ENCODE results near the gene DSCAML1. TPM values are rescaled to one million over a fixed set of nuclear protein-coding genes. Genes with fewer than 3 reads are reported as not detected.
"Not testable (repeated sequence)": the region's sequence is repeated elsewhere in the genome, so short reads cannot be mapped to it uniquely, and the experiment has no call there.

DSCAML1 gene
- total RNA-seq, 1 donor from 2014 or later: 0.16 TPM

GRCh38 chr11:117815262-117815803, 18.3 kb upstream of the DSCAML1 start:
- TF ChIP-seq CTCF (IDR thresholded peaks at IDR 0.05; ENCODE audit: insufficient read depth, low read depth, low read length) (no peak), EZH2 (IDR thresholded peaks at IDR 0.05; ENCODE audit: insufficient read depth, low read length) (no peak)
- Histone ChIP-seq H3K9me3 (ENCODE audit: insufficient read depth, low read depth, low read length) (no peaks in the 10 kb centered on the region), H3K4me3 (ENCODE audit: insufficient read depth, low read depth, low read length) (no peak overlapping the region), H3K9ac (ENCODE audit: low read length) (no peak overlapping the region), H3K36me3 (ENCODE audit: insufficient read depth, low read length) (no peaks in the 10 kb centered on the region), H3K4me1 (ENCODE audit: insufficient read depth, low read length) (peaks cover 23% of the 10 kb centered on the region), H2AFZ (ENCODE audit: low read depth, low read length) (no peak overlapping the region), H3K27me3 (ENCODE audit: insufficient read depth, low read length) (no peaks in the 10 kb centered on the region), H3K27ac (ENCODE audit: low read depth, low read length) (no peak overlapping the region), H4K20me1 (ENCODE audit: insufficient read depth, low read length) (no peaks in the 10 kb centered on the region), H3K4me2 (ENCODE audit: low read length) (no peak overlapping the region), H3K79me2 (ENCODE audit: insufficient read depth, low read length) (no peaks in the 10 kb centered on the region)
- no peak for DNase-seq (ENCODE audit: low read depth)
- no peak overlapping the region for H3K4me3 Mint-ChIP-seq (ENCODE audit: unreplicated experiment)
- peaks cover 28% of the 10 kb centered on the region for H3K27me3 Mint-ChIP-seq (ENCODE audit: low read depth, unreplicated experiment)
- no peaks in the 10 kb centered on the region for H3K36me3 Mint-ChIP-seq (ENCODE audit: low read depth, unreplicated experiment)
- no peak overlapping the region for H3K27ac Mint-ChIP-seq (ENCODE audit: unreplicated experiment)
- FAIRE-seq: no peak
- peaks cover 27% of the 10 kb centered on the region for H3K4me1 Mint-ChIP-seq (ENCODE audit: low read depth, unreplicated experiment)
- no peaks in the 10 kb centered on the region for H3K9me3 Mint-ChIP-seq (ENCODE audit: unreplicated experiment)

- Histone ChIP-seq H3K4me1 (ENCODE audit: insufficient read depth, low read length) (peaks cover 23% of the 10 kb centered on the region), H3K4me3 (ENCODE audit: insufficient read depth, low read depth, low read length) (no peak overlapping the region), H4K20me1 (ENCODE audit: insufficient read depth, low read length) (no peaks in the 10 kb centered on the region), H2AFZ (ENCODE audit: low read depth, low read length) (peak overlapping the region; percentile 18), H3K79me2 (ENCODE audit: insufficient read depth, low read length) (no peaks in the 10 kb centered on the region), H3K36me3 (ENCODE audit: insufficient read depth, low read length) (no peaks in the 10 kb centered on the region), H3K4me2 (ENCODE audit: low read length) (no peak overlapping the region), H3K9ac (ENCODE audit: low read length) (no peak overlapping the region), H3K27me3 (ENCODE audit: insufficient read depth, low read length) (no peaks in the 10 kb centered on the region), H3K27ac (ENCODE audit: low read depth, low read length) (no peak overlapping the region), H3K9me3 (ENCODE audit: insufficient read depth, low read depth, low read length) (no peaks in the 10 kb centered on the region)
- Mint-ChIP-seq H3K27ac (ENCODE audit: unreplicated experiment) (no peak overlapping the region), H3K27me3 (ENCODE audit: low read depth, unreplicated experiment) (peaks cover 28% of the 10 kb centered on the region), H3K36me3 (ENCODE audit: low read depth, unreplicated experiment) (no peaks in the 10 kb centered on the region), H3K4me3 (ENCODE audit: unreplicated experiment) (no peak overlapping the region), H3K4me1 (ENCODE audit: low read depth, unreplicated experiment) (peaks cover 27% of the 10 kb centered on the region), H3K9me3 (ENCODE audit: unreplicated experiment) (no peaks in the 10 kb centered on the region)
- DNase-seq (ENCODE audit: low read depth): peak; percentile 33
- no peak for FAIRE-seq
- TF ChIP-seq EZH2 (IDR thresholded peaks at IDR 0.05; ENCODE audit: insufficient read depth, low read length) (no peak), CTCF (IDR thresholded peaks at IDR 0.05; ENCODE audit: insufficient read depth, low read depth, low read length) (no peak)
Observed at GRCh38 chr11:117814766-117815261, 17.8 kb upstream of the DSCAML1 start.

GRCh38 chr11:117814204-117814765, 17.3 kb upstream of the DSCAML1 start:
- Mint-ChIP-seq H3K4me1 (ENCODE audit: low read depth, unreplicated experiment) (peaks cover 28% of the 10 kb centered on the region), H3K27me3 (ENCODE audit: low read depth, unreplicated experiment) (peaks cover 27% of the 10 kb centered on the region), H3K4me3 (ENCODE audit: unreplicated experiment) (no peak overlapping the region), H3K36me3 (ENCODE audit: low read depth, unreplicated experiment) (no peaks in the 10 kb centered on the region), H3K9me3 (ENCODE audit: unreplicated experiment) (no peaks in the 10 kb centered on the region), H3K27ac (ENCODE audit: unreplicated experiment) (no peak overlapping the region)
- H3K36me3 ChIP-seq (ENCODE audit: insufficient read depth, low read length): no peaks in the 10 kb centered on the region
- H3K27ac ChIP-seq (ENCODE audit: low read depth, low read length): no peak overlapping the region
- FAIRE-seq: no peak
- H3K4me3 ChIP-seq (ENCODE audit: insufficient read depth, low read depth, low read length): no peak overlapping the region
- no peaks in the 10 kb centered on the region for H3K79me2 ChIP-seq (ENCODE audit: insufficient read depth, low read length)
- H3K4me2 ChIP-seq (ENCODE audit: low read length): no peak overlapping the region
- no peaks in the 10 kb centered on the region for H3K9me3 ChIP-seq (ENCODE audit: insufficient read depth, low read depth, low read length)
- H3K27me3 ChIP-seq (ENCODE audit: insufficient read depth, low read length): no peaks in the 10 kb centered on the region
- TF ChIP-seq EZH2 (IDR thresholded peaks at IDR 0.05; ENCODE audit: insufficient read depth, low read length) (no peak), CTCF (IDR thresholded peaks at IDR 0.05; ENCODE audit: insufficient read depth, low read depth, low read length) (no peak)
- H2AFZ ChIP-seq (ENCODE audit: low read depth, low read length): no peak overlapping the region
- peaks cover 23% of the 10 kb centered on the region for H3K4me1 ChIP-seq (ENCODE audit: insufficient read depth, low read length)
- no peak overlapping the region for H3K9ac ChIP-seq (ENCODE audit: low read length)
- no peak for DNase-seq (ENCODE audit: low read depth)
- no peaks in the 10 kb centered on the region for H4K20me1 ChIP-seq (ENCODE audit: insufficient read depth, low read length)

GRCh38 chr11:117810056-117810451, 13.0 kb upstream of the DSCAML1 start:
- not testable (repeated sequence) for H3K4me1 Mint-ChIP-seq (ENCODE audit: low read depth, unreplicated experiment); H3K27ac Mint-ChIP-seq (ENCODE audit: unreplicated experiment)

More at GRCh38 chr11:117810056-117810451, 13.0 kb upstream of the DSCAML1 start:
- H3K4me2 ChIP-seq (ENCODE audit: low read length); H2AFZ ChIP-seq (ENCODE audit: low read depth, low read length); H3K36me3 ChIP-seq (ENCODE audit: insufficient read depth, low read length); H3K36me3 Mint-ChIP-seq (ENCODE audit: low read depth, unreplicated experiment); H3K4me3 ChIP-seq (ENCODE audit: insufficient read depth, low read depth, low read length); H3K79me2 ChIP-seq (ENCODE audit: insufficient read depth, low read length); H3K9me3 Mint-ChIP-seq (ENCODE audit: unreplicated experiment); H3K9me3 ChIP-seq (ENCODE audit: insufficient read depth, low read depth, low read length); H3K4me1 ChIP-seq (ENCODE audit: insufficient read depth, low read length); H4K20me1 ChIP-seq (ENCODE audit: insufficient read depth, low read length); H3K9ac ChIP-seq (ENCODE audit: low read length); H3K27ac ChIP-seq (ENCODE audit: low read depth, low read length); FAIRE-seq; H3K4me3 Mint-ChIP-seq (ENCODE audit: unreplicated experiment); DNase-seq (ENCODE audit: low read depth): not testable (repeated sequence)
- peaks cover 12% of the 10 kb centered on the region for H3K27me3 ChIP-seq (ENCODE audit: insufficient read depth, low read length)
- H3K27me3 Mint-ChIP-seq (ENCODE audit: low read depth, unreplicated experiment): peaks cover 50% of the 10 kb centered on the region
